Cortex of kidney (tissue), 1 donor: ENCODE data around the gene SLC1A5.
"Not testable (repeated sequence)": the region's sequence is repeated elsewhere in the genome, so short reads cannot be mapped to it uniquely, and the experiment has no call there.

Experiments used
- DNase-seq: peaks from one replicate; lab custom pipeline; 2025; lab: John Stamatoyannopoulos, UW

The SLC1A5 gene

DNA sequence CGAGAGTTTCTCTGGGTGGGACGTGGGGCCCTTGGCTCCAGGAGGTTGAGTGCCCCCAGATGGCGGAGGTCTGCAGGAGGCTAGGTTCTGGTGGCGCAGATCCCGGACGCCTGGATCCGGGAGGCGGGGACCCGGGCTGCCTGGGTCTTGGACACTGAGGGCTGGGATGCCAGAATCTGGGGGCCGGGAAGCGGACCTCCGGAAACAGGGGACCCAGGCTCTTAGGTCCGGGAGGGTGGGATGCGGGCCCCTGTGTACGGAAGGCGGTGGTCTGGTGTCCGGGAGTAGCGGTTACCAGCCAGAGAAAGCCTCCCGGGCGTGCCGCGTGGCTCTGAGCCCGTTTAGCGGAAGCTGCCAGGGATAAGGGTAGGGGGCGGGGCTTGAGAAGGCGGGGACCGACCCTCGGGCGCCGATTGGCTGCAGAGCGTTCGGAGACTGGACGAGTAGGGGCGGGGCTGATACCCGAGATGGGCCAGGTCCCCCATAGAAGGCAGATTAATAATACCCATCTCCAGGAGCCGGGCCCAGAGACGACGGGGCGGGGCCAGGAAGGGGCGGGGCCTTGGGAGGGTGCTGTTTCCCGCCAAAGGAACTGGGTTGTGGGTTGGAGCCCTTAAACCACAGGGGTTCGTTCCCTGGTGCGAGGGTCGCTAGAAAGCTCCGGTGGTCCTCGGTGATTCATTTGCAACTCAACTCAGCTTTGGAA, at the start of gene SLC1A5:
Gene SLC1A5, minus strand, starts transcription at position 333 of the 706 bp plus-strand sequence. CDS start 629 bp downstream, outside the sequence.
- no peak for DNase-seq

GRCh38 chr19:46838160-46838559, 49.8 kb upstream of the SLC1A5 start:
- DNase-seq, result no peak

- no peak for DNase-seq
These were observed 46.6 kb upstream of the SLC1A5 start for GRCh38 chr19:46834984-46835383.

DNA sequence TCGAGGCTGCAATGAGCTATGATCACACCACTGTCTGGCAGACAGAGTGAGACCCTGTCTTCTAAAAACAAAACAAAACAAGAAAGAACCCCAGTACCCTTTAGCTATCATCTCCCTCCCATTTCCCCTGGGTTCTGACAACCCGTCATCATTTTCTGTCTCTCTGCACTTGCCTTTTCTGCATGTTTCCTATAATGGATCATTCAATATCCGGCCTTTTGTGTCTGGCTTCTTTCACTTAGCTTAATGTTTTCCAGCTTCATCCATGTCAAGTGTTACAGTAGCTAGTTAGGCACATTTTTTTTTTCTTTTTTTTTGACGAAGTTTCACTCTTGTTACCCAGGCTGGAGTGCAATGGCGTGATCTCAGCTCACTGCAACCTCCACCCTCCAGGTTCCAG, 45.7 kb upstream of the SLC1A5 start:
- DNase-seq, result no peak

DNA sequence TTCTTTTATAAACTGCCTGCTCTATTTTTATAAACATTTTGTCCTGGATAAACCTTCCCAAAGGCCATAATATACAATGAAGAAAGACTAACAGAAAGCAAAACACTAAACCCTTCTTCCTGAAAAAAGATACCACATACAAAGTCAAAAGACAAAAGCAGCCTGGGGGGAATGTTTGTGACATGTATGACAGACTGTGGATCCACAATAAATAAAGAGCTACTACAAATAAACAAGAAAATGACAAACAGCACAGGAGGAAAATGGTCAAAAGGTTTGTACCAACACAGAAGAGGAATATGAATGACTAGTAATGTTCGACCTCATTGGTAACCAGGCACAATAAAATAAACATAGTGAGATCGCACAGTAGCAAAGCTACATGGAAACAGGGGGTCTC, 42.5 kb upstream of the SLC1A5 start:
- DNase-seq, result no peak

GRCh38 chr19:46828484-46828883, 40.1 kb upstream of the SLC1A5 start:
- DNase-seq, result no peak

GRCh38 chr19:46825731-46826055, 37.3 kb upstream of the SLC1A5 start:
- no peak for DNase-seq

- DNase-seq, result no peak
These were observed 36.7 kb upstream of the SLC1A5 start for GRCh38 chr19:46824890-46825730.

- no peak for DNase-seq
These were observed 34.7 kb upstream of the SLC1A5 start for GRCh38 chr19:46823049-46823448.

DNA sequence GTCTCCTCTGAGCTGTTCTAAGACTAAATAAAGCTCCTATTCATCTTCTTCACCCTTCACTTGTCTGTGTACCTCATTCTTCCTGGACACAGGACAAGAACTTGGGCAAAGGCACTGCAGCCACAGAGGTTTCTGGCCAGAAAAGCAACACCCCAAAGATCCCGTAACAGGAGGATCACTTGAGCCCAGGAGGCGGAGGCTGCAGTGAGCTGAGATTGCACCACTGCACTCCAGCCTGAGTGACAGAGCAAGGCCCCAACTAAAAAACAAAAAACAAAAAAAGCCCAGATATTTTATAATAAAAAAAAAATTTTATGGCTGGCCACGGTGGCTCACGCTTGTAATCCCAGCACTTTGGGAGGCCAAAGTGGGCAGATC, 34.0 kb upstream of the SLC1A5 start:
- DNase-seq, result not testable (repeated sequence)

GRCh38 chr19:46821512-46822409, 33.4 kb upstream of the SLC1A5 start:
- DNase-seq, result no peak

DNA sequence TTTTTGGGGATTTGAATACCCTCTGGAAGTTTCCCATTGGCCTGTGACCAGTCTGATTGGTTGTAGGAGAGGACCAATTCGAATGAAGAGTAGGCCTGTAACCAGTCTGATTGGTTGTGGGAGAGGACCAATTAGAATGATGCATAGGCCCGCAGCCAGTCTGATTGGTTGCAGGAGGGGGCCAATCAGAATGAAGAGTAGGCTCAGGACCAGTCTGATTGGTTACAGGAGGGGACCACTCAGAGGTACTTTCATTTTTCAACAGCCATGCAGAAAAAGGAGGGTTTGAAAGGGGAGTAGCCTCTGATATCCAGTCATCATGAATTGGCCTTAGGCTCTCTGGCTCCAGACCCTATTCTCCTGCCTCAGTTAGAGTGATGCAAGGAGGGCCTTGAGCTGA, 30.4 kb upstream of the SLC1A5 start:
- DNase-seq, result no peak

DNA sequence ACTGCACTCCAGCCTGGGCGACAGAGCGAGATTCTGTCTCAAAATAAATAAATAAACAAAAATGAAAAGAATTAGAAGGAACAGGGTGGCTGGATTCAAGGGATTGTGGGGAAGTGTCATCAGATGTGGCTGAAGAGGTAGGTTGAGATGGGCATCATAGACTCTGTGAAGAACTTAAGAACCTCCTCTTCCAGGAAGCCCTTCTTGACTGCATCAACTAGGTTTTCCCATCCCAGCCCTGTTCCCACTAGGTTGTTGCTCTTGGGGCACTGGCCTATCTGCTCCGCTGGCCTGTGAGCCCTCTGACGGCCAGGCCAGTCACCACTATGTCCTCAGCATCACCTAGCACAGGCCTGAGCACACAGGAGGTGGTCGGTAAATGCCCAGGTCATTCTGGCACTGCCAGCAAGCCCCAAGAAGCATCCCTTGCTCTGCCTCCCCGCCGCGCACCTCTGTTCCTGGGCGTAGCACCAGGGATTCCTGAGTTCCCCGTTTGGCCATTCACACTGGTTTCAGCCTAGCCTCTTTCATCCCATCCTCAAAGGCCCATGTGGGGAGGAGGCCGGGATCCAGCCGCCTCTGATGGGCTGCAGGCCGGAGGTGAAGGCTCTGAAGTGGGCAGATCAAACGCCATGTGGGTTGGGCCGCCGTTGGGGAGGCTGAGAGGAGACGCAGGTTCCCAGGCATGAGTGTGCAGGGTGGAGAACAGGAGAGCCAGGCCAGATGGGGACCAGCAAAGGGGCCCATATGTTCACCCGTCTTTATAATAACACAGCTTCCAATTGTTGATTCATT, 27.6 kb upstream of the SLC1A5 start:
- no peak for DNase-seq

DNA sequence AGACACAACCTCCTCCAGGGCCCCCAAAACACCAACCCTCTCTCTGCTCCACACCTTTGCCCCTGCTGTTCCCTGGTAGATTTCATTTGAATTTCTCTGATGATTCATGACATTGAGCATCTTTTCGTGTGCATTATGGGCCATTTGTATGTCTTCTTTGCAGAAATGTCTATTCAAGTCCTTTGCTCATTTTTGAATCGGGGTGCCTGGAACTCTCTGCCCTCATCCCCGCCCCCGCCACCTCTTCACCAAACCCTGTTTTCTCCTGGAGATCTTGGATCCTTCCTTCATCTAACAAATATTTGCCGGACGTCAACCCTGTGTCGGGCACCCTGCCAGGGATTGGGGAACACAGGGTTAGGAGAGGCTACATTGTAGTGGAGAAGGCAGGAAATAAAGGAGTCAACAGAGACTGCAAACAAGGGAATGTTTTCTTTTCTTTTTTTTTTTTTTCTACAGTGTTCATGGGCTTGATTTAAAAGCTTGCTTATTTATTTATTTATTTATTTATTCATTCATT, 25.5 kb upstream of the SLC1A5 start:
- no peak for DNase-seq

GRCh38 chr19:46812977-46813838, 24.8 kb upstream of the SLC1A5 start:
- DNase-seq, result no peak

DNA sequence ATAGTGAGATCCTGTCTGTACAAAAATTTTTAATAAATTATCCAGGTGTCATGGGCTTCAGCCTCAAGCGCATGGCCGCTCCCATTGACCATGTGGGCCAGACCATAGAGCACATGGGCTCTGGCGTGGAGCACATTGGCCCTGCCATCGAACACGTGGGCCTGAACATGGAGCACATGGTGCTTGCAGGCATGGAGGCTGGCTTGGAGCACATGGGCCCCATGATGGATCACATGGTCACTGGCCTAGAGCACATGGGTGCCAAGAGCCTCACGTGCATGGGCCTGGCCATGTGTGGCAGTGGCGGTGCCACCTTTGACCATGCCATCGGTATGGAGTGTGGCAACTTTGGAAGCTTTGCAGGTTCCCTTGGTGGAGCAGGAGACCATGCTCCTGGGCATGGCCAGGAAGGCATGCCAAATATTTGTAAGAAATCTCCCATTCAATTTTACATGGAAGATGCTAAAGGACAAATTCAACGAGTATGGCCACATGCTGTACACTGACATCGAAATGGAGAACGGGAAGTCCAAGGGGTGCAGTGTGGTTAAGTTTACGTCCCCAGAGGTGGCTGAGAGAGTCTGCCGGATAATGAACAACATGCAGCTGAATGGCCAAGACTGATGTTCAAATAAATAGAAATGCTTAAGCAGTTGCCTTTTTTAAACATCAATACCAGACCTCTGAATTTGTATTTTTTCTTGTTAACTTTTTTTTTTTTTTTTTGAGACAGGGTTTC, 21.3 kb upstream of the SLC1A5 start:
- no peak for DNase-seq

- DNase-seq, result no peak
These were observed 18.3 kb upstream of the SLC1A5 start for GRCh38 chr19:46806656-46807055.

GRCh38 chr19:46804432-46804831, 16.0 kb upstream of the SLC1A5 start:
- DNase-seq, result not testable (repeated sequence)

- no peak for DNase-seq
These were observed 15.2 kb upstream of the SLC1A5 start for GRCh38 chr19:46803555-46803954.

GRCh38 chr19:46802152-46802551, 13.8 kb upstream of the SLC1A5 start:
- no peak for DNase-seq
